DOHH2 (cell line): Measurements from ENCODE around the gene MBD3L5.
"Not testable (repeated sequence)": the region's sequence is repeated elsewhere in the genome, so short reads cannot be mapped to it uniquely, and the experiment has no call there.

Experiments
- H3F3A ChIP-seq: fragments of 200-600 bp; sonication (generic), shearing (Covaris generic); 2 replicates; pipeline ENCODE4 v1.6.0; 2016; ENCODE audit warnings: antibody characterized with exemption, mild to moderate bottlenecking; ENCODE audit not compliant: control insufficient read depth, insufficient read depth
- H3K27ac ChIP-seq: fragments of 200-600 bp; sonication (generic); 2 replicates; pipeline ENCODE4 v1.5.1; 2014; ENCODE audit warnings: low read depth, mild to moderate bottlenecking, low read length, moderate library complexity
- H3K27me3 ChIP-seq: fragments of 200-600 bp; sonication (generic); 2 replicates; pipeline ENCODE4 v1.6.1; 2014; ENCODE audit warnings: mild to moderate bottlenecking, low read length, mixed read lengths; ENCODE audit not compliant: control insufficient read depth
- H3K36me3 ChIP-seq: fragments of 200-600 bp; sonication (generic); 2 replicates; pipeline ENCODE4 v1.6.1; 2014; ENCODE audit warnings: mild to moderate bottlenecking, low read length, moderate library complexity, mixed read lengths; ENCODE audit not compliant: control insufficient read depth
- H3K4me1 ChIP-seq: fragments of 200-600 bp; sonication (generic); 2 replicates; pipeline ENCODE4 v1.6.1; 2014; ENCODE audit warnings: mild to moderate bottlenecking, low read length, mixed read lengths; ENCODE audit not compliant: control insufficient read depth
- H3K4me2 ChIP-seq: fragments of 200-600 bp; sonication (generic); 2 replicates; pipeline ENCODE4 v1.6.0; 2014; ENCODE audit warnings: mild to moderate bottlenecking, low read length, moderate library complexity
- H3K4me3 ChIP-seq: fragments of 200-600 bp; sonication (generic); 2 replicates; pipeline ENCODE4 v1.5.1; 2014; ENCODE audit warnings: mild to moderate bottlenecking, low read length, mixed read lengths
- H3K79me2 ChIP-seq: fragments of 200-600 bp; sonication (generic); 2 replicates; pipeline ENCODE4 v1.6.1; 2014; ENCODE audit warnings: mild to moderate bottlenecking, low read length, mixed read lengths; ENCODE audit not compliant: control insufficient read depth
- H3K9me2 ChIP-seq: fragments of 200-600 bp; sonication (generic); replicated peaks from 2 replicates; pipeline ENCODE4 v1.6.1; 2014; ENCODE audit warnings: mild to moderate bottlenecking, low read length, mixed read lengths; ENCODE audit not compliant: control insufficient read depth
- H3K9me3 ChIP-seq: fragments of 200-600 bp; sonication (generic); 2 replicates; pipeline ENCODE4 v1.6.1; 2014; ENCODE audit warnings: antibody characterized with exemption, low read length, mixed read lengths; ENCODE audit not compliant: control insufficient read depth, insufficient read depth
- H4K20me1 ChIP-seq: fragments of 200-600 bp; sonication (generic); 2 replicates; pipeline ENCODE4 v1.6.0; 2014; ENCODE audit warnings: low read depth, mild to moderate bottlenecking, antibody characterized with exemption, low read length, moderate library complexity; ENCODE audit not compliant: control insufficient read depth, insufficient read depth
- CTCF ChIP-seq: fragments of 200-600 bp; sonication (generic); IDR thresholded peaks from one replicate; pipeline ENCODE4 v1.5.1; 2014; ENCODE audit warnings: antibody characterized with exemption, mild to moderate bottlenecking, low read depth, low read length; ENCODE audit not compliant: poor library complexity, severe bottlenecking
- EZH2phosphoT487 ChIP-seq: fragments of 200-600 bp; sonication (generic); IDR thresholded peaks from 2 replicates; pipeline ENCODE4 v1.6.1; 2017; ENCODE audit warnings: borderline replicate concordance, mild to moderate bottlenecking, antibody characterized with exemption, low read length, moderate library complexity, mixed read lengths

The MBD3L5 gene

GRCh38 chr19:7067122-7067521, 36.7 kb downstream of the MBD3L5 start:
- not testable (repeated sequence) for H3K4me2 ChIP-seq

GRCh38 chr19:7067716-7068115, 37.3 kb downstream of the MBD3L5 start:
- Histone ChIP-seq H3K4me2 (no peak overlapping the region), H3K4me3 (no peak overlapping the region), H3K27ac (no peak overlapping the region), H3K9me3 (no peaks in the 10 kb centered on the region), H3K79me2 (peaks cover 22% of the 10 kb centered on the region), H3F3A (peaks cover 3% of the 10 kb centered on the region), H3K9me2 (no peaks in the 10 kb centered on the region), H4K20me1 (no peaks in the 10 kb centered on the region), H3K36me3 (peaks cover 26% of the 10 kb centered on the region), H3K4me1 (peaks cover 16% of the 10 kb centered on the region), H3K27me3 (no peaks in the 10 kb centered on the region)
- no peak for TF ChIP-seq EZH2phosphoT487
- no peak for TF ChIP-seq CTCF

More at GRCh38 chr19:7067122-7067521, 36.7 kb downstream of the MBD3L5 start:
- H3K36me3 ChIP-seq, result peaks cover 20% of the 10 kb centered on the region
- not testable (repeated sequence) for H3K9me2 ChIP-seq, H4K20me1 ChIP-seq, H3K4me3 ChIP-seq, H3K27me3 ChIP-seq, H3K9me3 ChIP-seq, H3K27ac ChIP-seq, H3F3A ChIP-seq
- TF ChIP-seq CTCF, result peak; percentile 33
- H3K4me1 ChIP-seq, result peaks cover 16% of the 10 kb centered on the region
- H3K79me2 ChIP-seq, result peaks cover 19% of the 10 kb centered on the region

- Histone ChIP-seq H3K9me3 (no peaks in the 10 kb centered on the region), H3F3A (peaks cover 3% of the 10 kb centered on the region), H3K27ac (no peak overlapping the region), H3K4me3 (peak overlapping the region; percentile 89), H3K27me3 (no peaks in the 10 kb centered on the region), H3K79me2 (peaks cover 22% of the 10 kb centered on the region), H3K36me3 (peaks cover 33% of the 10 kb centered on the region), H3K4me2 (peak overlapping the region; percentile 75), H3K4me1 (peaks cover 16% of the 10 kb centered on the region), H3K9me2 (no peaks in the 10 kb centered on the region), H4K20me1 (no peaks in the 10 kb centered on the region)
- TF ChIP-seq EZH2phosphoT487 (no peak), CTCF (no peak)
Measured at GRCh38 chr19:7068599-7068998, 38.2 kb downstream of the MBD3L5 start.
